NK-92 (cell line): ENCODE data around the gene MAPK10.

ENCODE experiments used
- DNase-seq: peaks from one replicate; lab custom pipeline; 2025; ENCODE audit not compliant: unreplicated experiment; lab: John Stamatoyannopoulos, UW

MAPK10 gene

DNA sequence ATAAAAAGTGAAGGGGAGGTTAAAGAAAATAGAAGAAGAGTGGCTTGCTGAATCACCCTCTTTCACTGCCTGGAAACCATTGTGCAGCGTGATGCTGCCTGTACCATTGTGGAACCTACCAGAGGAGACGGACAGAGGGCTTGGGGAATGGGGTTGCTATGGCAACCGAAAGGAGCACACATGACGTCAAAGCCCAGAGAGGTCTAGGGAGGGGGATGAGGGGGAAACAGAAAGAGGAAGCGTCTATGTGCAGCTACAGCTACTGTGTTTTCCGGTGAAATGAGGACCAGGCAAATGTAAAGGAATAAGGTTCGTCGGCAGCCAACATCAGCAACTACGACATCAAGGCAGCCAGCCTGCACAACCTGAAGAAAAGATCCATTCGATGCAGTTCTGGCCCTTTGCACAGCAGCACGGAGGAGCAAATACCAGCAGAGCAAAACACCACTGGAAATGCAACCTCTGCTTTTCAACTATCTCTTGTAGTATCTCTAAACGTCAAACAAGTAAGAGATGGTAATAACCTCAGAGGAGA is at the start of gene MAPK10:
Gene MAPK10, minus strand, starts transcription at position 110 of the 535 bp plus-strand sequence.
- no peak for DNase-seq

GRCh38 chr4:86403575-86403974 is 43.7 kb upstream of the MAPK10 start:
- no peak for DNase-seq

GRCh38 chr4:86401826-86402225 is 42.0 kb upstream of the MAPK10 start:
- DNase-seq, result no peak

DNA sequence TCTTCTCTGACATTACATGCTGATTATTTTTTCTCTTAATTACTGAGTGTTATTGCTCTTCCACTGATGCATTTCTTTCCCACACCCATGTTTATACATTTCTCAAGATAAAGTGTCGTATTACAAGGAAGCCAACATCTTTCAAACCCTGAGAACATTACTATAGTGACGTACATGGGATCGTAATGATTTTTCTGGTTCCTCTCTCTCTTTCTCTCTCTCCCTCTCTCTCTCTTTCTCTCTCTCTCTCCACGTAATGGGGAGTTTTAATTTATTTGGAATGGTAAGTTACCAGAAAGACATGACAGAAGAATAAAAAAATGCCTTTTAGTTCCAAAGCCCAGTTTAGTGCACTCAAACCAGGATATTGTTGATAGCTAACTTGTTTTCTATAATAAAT is 40.4 kb upstream of the MAPK10 start:
- no peak for DNase-seq

- no peak for DNase-seq
Measured at GRCh38 chr4:86398187-86398586, 38.3 kb upstream of the MAPK10 start.

- DNase-seq, result no peak
Measured at GRCh38 chr4:86393749-86394148, 33.9 kb upstream of the MAPK10 start.

DNA sequence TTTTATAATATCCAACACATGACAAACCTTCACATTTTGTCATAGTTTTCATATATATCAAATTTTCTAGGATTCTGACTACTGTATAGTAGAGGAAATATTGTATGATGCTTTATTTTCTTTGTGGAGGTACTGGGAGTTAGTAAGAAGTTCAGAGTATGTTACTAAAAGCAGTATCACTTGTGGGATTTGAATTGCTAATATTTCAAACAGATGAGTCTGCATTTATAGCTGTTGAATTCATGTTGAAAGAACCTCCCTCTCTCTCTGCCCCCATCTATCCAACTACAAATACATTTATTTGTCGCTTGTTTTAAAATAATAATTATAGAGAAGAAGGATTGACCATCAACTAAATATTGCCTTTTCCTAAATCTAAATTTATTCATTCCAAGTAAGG is 29.8 kb upstream of the MAPK10 start:
- no peak for DNase-seq

DNA sequence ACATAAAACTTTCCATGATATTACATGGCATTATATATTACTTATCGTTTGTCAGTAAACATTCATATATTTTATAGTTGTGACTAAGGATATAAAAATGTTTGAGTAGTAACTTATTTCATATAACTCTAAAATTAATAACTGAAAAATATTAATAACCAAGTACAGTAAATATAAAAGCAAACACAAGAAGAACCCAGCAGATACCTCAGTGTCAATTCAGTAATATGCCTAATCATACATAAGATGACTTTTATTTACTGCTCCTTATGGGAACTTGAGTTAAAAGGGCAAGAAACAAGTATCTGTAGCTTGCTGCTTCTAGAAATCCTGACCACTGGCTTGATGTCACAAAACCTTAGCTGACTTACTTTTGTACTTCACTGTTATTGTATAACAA is 28.4 kb upstream of the MAPK10 start:
- DNase-seq, result no peak

GRCh38 chr4:86386817-86387415 is 27.1 kb upstream of the MAPK10 start:
- no peak for DNase-seq

DNA sequence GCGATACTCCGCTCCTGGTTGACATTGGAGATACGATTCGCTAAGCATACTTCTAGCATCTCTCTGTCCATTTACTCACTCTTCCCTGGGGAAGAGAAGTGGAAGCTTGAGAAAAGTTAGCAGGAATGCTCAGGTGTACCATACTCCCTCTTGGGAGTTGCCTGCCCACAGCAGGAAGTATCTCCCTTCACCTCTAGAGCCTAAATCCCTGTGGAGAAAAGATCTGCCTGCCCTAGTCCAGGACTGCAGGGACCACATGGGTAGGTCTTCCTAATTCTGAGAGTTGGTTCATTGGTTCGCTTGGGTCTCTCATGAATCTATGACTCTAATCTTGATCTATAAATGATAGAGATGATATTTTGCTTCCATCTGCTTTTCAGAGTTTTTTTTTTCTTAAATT is 26.3 kb upstream of the MAPK10 start:
- no peak for DNase-seq

DNA sequence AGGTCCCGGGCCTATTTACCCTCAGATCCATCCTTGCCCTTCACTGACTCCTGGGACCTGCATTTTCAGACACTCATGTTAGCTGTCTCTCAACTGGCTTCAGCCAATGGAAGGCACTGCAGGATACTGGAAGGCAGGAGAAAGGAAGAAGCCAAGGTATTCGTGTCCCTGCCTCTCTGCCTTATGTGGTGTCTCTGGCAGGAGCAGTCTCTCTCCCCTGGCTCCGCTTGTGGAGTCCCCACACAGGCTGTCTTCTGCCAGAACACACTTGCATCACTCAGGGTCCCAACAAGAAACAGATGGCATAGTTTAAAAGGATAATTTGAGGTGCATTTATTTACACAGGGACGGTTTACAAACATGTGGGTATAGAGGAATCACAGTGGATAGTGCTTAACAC is 21.6 kb upstream of the MAPK10 start:
- DNase-seq, result no peak

DNA sequence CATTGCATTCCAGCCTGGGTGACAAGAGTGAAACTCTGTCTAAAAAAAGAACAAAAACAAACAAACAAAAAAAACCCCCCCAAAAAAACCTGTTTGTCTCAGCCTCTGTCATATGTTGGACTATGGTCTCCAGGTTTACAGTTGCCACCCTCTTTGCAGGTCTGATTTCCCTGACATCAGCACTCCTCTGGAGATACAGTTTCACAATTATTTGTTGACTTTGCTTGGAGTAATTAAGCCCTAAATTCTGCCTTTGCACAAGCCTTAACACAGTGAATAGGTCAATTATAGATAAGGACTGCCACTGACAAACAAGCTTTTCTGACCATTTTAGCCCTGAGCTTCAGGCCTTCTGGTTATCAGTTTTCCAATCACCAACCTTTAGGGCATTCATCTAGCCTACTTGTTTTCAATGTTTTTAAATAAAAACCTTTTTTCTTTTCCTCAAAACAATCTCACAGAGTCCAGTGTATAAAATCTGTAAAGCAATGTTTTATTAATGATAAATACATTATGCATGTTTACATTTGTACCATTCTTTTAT is 20.4 kb upstream of the MAPK10 start:
- no peak for DNase-seq

DNA sequence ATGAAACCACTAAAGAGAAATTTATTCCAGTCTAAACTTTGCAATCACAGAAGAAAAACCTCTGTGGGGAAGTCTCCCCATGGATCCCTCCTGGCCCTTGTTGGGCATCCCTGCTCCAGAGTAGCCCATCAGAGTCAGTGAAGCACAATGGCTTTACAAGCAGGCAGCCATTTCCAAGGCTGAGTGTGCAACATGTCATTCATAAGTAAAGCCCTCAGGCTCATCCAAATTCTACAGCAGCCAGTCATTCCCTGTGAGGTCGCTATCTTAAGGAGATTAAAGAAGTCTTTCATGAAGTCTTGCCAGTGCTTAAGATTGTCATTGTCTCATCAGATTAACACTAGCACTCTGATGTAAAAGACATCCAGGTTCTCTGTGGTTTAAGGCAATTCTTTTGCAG is 17.0 kb upstream of the MAPK10 start:
- no peak for DNase-seq

DNA sequence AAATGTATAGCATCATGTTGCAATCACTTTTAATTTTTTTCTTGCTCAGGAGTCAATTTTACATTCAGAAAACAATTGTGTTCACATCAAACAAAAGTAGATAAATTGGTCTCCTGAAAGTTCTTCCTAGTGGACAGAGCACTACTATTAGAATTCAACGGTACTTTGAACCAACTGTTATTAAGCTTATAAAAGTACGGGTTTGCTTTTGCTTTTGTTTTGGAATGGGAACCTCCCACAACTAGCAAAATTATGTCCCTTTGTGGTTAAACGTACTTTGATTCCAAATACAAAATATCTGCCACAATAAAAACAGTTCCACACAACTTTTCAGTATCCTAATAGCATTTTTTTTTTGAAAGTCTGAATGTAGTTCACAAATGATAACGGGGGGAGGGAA is 8.6 kb upstream of the MAPK10 start:
- DNase-seq, result no peak

GRCh38 chr4:86367577-86367976 is 7.7 kb upstream of the MAPK10 start:
- DNase-seq, result no peak

GRCh38 chr4:86366920-86367319 is 7.1 kb upstream of the MAPK10 start:
- DNase-seq, result no peak

- DNase-seq, result no peak
Measured at GRCh38 chr4:86362510-86362909, 2.7 kb upstream of the MAPK10 start.

DNA sequence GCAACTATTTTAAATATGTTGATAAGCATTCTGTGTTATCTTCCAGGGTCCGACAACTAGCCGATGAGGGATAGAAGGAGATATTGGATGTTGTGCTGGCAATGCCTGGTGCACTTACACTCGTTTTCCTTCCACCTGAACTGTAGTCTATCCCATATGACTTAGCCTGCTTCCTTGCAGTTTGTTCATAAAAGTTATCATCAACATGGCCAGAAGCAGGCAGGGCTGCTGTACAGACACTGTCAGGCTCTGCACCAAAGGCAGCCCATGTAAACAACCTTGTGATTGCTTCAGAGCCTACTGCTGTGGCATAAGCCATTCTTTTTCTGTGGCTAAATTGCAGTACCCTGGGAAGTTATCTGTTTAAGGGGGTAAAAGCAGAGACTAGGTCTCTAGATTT is 1.6 kb downstream of the MAPK10 start:
- no peak for DNase-seq

DNA sequence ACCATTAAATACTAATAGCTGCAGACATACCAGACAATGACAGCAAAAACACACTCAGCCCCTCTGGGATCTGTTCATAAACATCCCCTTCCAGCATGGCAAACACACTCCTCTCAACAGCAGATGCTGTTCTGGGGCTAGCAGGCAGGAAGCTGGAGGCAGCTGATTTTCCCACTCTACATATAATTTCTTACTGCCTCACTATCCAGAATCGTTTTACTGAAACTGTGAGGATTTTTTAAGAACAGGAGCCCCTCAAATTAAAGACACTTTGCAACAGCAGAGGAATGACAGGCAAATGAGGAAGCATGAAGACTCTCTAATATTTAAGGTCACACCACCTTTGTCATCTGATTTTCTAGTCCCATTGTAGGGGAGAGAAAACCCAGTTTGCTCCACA is 2.2 kb downstream of the MAPK10 start:
- DNase-seq, result no peak

GRCh38 chr4:86356425-86357210 is 3.2 kb downstream of the MAPK10 start:
- no peak for DNase-seq

DNA sequence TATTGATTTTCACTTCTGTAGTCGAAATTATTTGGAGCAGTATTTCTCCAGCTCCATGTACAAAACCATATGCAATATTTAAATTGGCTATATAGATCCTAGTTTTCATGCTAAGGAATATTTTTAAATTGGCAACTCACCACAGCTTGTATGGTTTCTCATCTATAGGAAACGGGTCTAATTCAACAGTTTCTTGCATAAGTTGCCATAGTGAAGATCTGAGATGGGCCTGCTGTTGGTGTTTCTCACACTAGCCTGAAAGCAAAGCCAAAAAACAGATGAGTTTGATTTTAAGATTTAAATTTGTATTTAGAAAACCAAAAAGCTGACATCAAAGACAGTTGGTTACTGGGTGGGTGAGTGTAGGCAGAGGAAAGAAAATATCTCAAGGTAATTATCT is 5.5 kb downstream of the MAPK10 start:
- DNase-seq, result no peak

DNA sequence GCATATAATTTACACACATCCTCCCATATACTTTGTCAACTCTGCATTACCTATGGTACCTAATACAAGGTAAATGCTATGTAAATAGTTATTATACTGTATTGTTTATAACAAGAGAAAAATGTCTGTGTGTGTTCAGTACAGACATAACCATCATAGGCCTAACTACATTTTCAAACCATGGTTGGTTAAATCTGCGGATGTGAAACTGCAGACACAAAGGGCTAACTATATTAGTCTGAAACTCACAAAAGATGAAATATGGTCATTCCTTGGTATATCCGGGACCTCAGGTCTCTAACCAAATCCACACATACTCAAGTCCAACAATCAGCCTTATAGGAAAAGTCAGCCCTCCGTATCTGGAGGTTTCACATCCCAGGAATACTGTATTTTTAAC is 13.5 kb downstream of the MAPK10 start:
- DNase-seq, result no peak
